ENCODE results near the gene ADCY7. TPM values are rescaled to one million over a fixed set of nuclear protein-coding genes. Genes with fewer than 3 reads are reported as not detected.

Gene ADCY7
- total RNA-seq, 1 experiment from 2014 or later = 4.0 TPM

- Histone ChIP-seq H3K79me2 (ENCODE audit: insufficient read depth, low read length) (no peaks in the 10 kb centered on the region), H2BK15ac (ENCODE audit: low read depth, low read length) (no peak overlapping the region), H3K9ac (ENCODE audit: extremely low read depth, insufficient read length, low read length) (no peak overlapping the region), H3K23me2 (ENCODE audit: insufficient read length, low read depth, low read length, poor library complexity, severe bottlenecking) (peaks cover under 1% of the 10 kb centered on the region), H3K23ac (ENCODE audit: insufficient read length, low read depth, low read length) (no peak overlapping the region), H3K27me3 (ENCODE audit: insufficient read depth, low read length) (no peaks in the 10 kb centered on the region), H2BK20ac (ENCODE audit: low read depth, low read length, poor library complexity, severe bottlenecking) (no peak overlapping the region), H3K18ac (ENCODE audit: insufficient read length, low read depth, low read length) (no peak overlapping the region), H3K79me1 (ENCODE audit: insufficient read depth, low read depth, low read length, poor library complexity, severe bottlenecking) (no peaks in the 10 kb centered on the region), H4K8ac (replicated peaks; ENCODE audit: insufficient read length, low read depth, low read length) (no peak overlapping the region), H3K4me2 (ENCODE audit: insufficient read depth, insufficient read length, low read length) (no peak overlapping the region), H3K9me3 (ENCODE audit: control insufficient read depth, low read depth, low read length) (no peaks in the 10 kb centered on the region), H2AFZ (ENCODE audit: low read length) (no peak overlapping the region), H2BK5ac (ENCODE audit: insufficient read length, low read length) (no peak overlapping the region), H4K5ac (ENCODE audit: insufficient read length, low read depth, low read length) (no peak overlapping the region), H3K4ac (ENCODE audit: low read depth, low read length) (no peak overlapping the region), H3T11ph (ENCODE audit: low read length) (no peak overlapping the region), H3K14ac (ENCODE audit: insufficient read depth, low read length) (no peak overlapping the region; the same call in 1 of the 2 replicates), H3K56ac (ENCODE audit: insufficient read length, low read depth, low read length) (no peak overlapping the region), H4K91ac (ENCODE audit: insufficient read length, low read depth, low read length) (no peak overlapping the region), H2BK12ac (ENCODE audit: insufficient read length, low read depth, low read length) (no peak overlapping the region), H2AK5ac (ENCODE audit: insufficient read length, low read length) (no peak overlapping the region), H3K27ac (ENCODE audit: insufficient read length, low read depth, low read length) (no peak overlapping the region), H2BK120ac (ENCODE audit: low read depth, low read length, poor library complexity, severe bottlenecking) (no peak overlapping the region), H4K20me1 (ENCODE audit: control insufficient read depth, insufficient read depth, insufficient read length) (no peaks in the 10 kb centered on the region), H3K4me1 (ENCODE audit: insufficient read depth, low read length) (no peaks in the 10 kb centered on the region; the same call in 1 of the 2 replicates)
- H3K27ac Mint-ChIP-seq = no peak overlapping the region
- TF ChIP-seq CTCF (conservative IDR thresholded peaks at IDR 0.05) = no peak
- WGBS (ENCODE audit: extremely low coverage, insufficient read length, low lambda C conversion rate) = no CpG with 5 or more reads among the region's 15 CpGs
- H3K36me3 Mint-ChIP-seq (ENCODE audit: insufficient read depth in 1 of 3, low read depth in 3 of 3) = no peaks in the 10 kb centered on the region
- no peaks in the 10 kb centered on the region for H3K9me3 Mint-ChIP-seq
- no peak for DNase-seq
- H3K4me3 Mint-ChIP-seq = no peak overlapping the region
- H3K4me1 Mint-ChIP-seq = peaks cover 15 to 40% of the 10 kb centered on the region in 2 experiments
- H3K27me3 Mint-ChIP-seq (ENCODE audit: low read depth) = peaks cover 11% of the 10 kb centered on the region
These were observed 14.8 kb upstream of the ADCY7 start for GRCh38 chr16:50251375-50252081.

Measured in H9 (cell line).